HG02981 (cell line): ENCODE measurements around the gene PANK3.
A peak's percentile ranks its signal among the peaks of the same experiment; 100 is the strongest.

Experiments
- ATAC-seq: cut with Tn5 transposase; IDR thresholded peaks from one replicate; pipeline ENCODE4 v1.9.1; 2021; ENCODE audit warnings: mild to moderate bottlenecking, moderate library complexity; ENCODE audit not compliant: unreplicated experiment

Gene PANK3

DNA sequence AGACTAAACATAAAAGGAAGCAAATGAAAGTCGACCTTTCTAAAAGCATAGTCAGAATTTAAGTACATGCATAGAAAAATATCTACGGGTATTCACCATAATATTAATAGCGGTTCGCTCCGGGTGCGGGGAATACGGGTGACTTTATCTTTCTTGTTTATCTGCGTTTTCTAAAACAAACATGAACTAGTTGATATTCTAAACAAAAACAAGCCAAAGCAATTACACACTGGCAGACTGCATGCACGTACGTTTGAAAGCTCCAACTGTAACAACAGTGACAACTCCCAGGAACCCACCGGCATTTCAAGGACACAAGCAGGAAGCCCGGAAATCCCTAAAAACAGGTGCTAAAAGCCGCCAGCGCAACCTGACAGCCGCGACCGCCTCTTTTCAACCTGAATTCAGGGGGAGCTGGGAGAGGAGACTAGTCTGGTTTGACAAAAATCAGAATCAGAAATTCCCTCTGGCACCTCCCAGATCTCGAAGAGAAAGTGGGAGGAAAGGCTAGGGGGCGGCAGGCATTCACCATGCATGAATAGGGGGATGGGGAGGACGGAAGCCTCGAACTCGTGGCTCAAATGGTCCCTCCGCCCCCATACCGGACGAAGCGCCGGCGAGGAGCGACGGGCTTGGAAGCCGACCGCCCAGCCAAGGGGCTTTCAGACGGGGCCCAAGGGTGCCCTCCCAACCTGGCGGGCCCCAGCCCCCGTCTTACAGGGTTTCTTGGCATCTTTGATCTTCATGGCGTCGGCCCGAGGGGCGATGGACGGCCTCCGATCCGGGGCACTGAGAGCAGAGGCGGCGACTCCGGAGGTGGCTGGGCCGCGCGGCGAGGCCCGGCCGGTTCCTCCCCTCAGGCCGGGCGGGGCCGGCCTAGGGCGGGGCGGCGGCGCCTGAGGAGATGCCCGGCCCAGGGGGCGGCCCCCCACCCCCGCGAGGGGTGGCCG is at the start of gene PANK3:
Gene PANK3, minus strand, starts transcription at position 831 of the 950 bp plus-strand sequence. Its CDS starts 85 bp downstream, at position 746.
- ATAC-seq: peak; percentile 47

GRCh38 chr5:168624850-168625364 is 45.7 kb upstream of the PANK3 start:
- no peak for ATAC-seq

- no peak for ATAC-seq
These were observed 41.6 kb upstream of the PANK3 start for GRCh38 chr5:168620807-168621206.

DNA sequence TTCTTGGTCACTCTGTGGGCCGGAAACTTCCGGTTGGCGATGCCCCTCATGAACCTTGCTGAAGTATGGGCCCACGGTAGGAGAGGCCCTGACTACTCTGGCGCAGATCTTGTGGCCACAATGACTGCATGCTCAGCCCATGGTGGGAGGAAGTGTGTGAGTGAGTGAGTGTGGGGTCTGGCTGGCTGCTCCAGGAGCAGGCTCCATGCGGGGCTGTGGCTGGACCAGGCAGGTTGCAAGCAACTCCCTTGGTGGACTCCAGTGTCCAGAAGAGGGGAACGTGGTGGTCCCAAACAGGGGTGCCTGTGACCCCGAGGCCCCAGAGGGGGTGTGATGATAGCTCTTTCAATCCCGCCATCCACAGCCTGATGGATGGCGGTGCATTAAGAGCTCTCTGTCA is 35.5 kb upstream of the PANK3 start:
- no peak for ATAC-seq

- no peak for ATAC-seq
These were observed 34.8 kb upstream of the PANK3 start for GRCh38 chr5:168613996-168614395.

GRCh38 chr5:168613396-168613795 is 34.2 kb upstream of the PANK3 start:
- ATAC-seq: no peak

DNA sequence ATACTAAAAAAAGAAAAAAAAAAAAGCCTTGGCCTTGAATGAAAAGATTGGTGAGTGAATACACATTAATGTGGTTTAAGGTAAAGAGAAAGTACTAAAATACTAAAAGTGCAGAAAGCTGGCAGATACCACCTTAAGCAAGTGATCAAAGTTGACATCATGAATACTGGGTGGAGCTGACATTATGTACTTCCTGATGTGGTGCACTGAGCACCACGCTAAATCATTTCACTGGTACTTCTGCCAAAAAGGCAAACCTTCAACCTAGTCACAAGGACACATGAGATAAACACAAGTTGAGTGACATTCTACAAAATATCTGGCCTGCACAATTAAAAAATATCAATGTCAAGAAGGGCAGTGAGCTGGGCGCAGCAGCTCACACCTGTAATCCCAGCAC is 33.8 kb upstream of the PANK3 start:
- no peak for ATAC-seq

DNA sequence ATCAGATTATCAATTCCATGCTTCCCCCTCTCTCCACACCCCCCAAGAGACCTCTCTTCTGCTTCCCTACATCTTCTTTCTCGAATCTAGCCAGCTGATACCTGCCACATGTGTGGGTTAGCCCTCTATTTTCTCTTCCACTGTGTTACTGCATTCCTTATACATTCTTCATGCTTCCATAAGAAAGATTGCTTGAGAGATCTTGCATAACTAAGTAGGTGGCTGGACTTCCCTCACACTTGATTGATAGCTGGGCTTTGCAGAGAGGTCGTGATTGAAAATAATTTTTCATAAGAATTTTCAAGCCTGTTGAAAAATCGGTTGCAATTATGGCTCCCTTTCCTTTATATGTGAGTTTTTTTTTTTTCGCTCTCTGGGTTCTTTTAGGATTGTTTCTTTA is 33.0 kb upstream of the PANK3 start:
- ATAC-seq: no peak

- no peak for ATAC-seq
These were observed 32.0 kb upstream of the PANK3 start for GRCh38 chr5:168611165-168611564.

GRCh38 chr5:168609806-168610482 is 30.8 kb upstream of the PANK3 start:
- no peak for ATAC-seq

- no peak for ATAC-seq
These were observed 29.7 kb upstream of the PANK3 start for GRCh38 chr5:168608821-168609220.

- ATAC-seq: no peak
These were observed 29.2 kb upstream of the PANK3 start for GRCh38 chr5:168608386-168608785.

- ATAC-seq: peak; percentile 77
These were observed 28.8 kb upstream of the PANK3 start for GRCh38 chr5:168607946-168608345.

DNA sequence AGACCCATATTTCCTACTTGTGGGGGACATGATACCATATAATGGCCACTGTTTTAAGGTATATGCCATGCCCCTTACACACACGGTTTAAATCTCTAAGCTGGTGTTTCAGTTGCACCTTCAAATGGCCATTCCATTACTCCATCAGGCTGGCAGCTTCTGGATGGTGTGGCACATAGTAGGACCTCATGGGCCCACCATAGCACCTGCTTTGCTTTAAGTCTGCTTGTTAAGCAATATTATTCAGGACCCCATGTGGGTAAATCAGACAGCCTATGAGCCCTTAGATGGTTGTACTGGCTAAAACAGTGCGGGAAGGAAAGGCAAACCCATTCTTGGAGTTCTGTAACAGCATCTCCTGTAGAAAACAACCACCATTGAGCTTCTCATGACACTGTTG is 27.4 kb upstream of the PANK3 start:
- ATAC-seq: no peak

DNA sequence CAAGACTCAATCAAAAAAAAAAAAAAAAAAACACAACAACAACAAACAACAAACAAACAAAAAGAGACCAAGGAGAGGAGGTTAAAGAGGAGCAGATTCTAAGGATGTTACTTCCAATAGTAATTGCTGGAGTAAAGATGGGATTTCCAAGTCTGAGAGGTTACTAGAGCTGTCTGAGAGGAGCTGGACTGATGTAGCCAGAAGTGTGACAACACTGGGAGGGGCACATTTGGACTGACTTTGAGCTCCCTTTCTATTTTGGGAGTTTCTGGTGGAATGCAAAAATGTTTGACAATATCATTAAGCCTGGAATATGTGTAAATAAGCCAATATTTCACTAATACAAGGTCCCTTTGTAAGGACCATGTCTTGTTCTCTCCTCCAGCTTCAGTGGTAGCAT is 25.3 kb upstream of the PANK3 start:
- ATAC-seq: no peak

GRCh38 chr5:168603746-168604145 is 24.6 kb upstream of the PANK3 start:
- ATAC-seq: no peak

- no peak for ATAC-seq
These were observed 23.3 kb upstream of the PANK3 start for GRCh38 chr5:168602517-168602916.

DNA sequence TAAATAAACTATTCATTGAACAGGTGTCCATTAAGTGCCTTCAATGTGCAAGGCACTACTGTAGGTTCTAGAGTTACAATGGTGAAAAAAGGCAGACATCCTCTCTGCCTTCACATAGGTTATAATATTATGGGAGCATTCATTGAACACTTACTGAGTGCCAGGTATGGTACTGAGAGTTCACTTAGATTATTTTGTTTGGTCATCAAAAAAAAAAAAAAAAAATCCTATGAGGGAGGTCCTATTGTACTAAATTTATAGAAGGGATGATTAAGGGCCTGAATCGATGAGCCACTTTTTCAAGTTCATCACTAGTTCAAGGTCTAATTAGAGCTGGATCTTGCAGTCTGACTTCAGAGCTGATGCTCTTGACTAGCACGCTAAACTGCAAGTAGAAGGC is 22.8 kb upstream of the PANK3 start:
- ATAC-seq: no peak

GRCh38 chr5:168600409-168600808 is 21.2 kb upstream of the PANK3 start:
- ATAC-seq: no peak

DNA sequence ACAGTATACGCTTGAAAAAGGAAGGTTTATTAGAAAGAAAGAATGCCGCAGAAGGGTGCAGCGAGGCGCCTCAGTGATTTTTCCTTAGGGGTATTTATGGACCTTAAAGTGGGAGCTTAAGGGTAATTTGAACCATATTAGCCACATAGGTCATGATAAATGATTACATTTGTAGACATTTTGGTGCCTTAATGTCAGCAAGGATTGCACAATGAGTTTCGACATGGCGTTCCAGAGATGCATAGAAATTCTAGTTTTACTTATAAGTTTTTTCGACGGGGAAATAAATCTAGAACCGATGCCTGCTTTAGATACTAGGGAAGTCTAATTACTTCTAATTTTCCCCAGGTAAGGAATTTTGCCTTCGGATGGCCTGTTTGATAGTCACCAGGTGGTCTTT is 20.7 kb upstream of the PANK3 start:
- no peak for ATAC-seq

DNA sequence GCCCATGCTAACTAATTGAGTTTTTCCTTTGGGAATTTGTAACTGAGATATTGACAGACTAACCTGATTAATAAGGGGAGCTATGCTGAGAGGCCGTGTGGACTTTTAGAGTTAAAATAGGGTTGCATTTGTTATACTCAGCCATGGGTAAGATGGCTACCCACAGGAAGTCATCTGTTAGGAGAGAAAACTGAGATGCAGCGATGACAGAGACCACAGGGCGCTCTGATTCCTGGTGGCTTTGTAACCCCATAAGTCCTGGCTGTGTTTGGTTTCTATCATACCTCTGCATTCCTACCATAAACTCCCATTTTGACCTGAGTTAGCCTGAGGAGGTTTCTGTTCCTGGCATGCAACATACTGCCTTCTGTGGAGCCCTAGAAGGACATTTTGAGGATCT is 19.5 kb upstream of the PANK3 start:
- ATAC-seq: no peak

- ATAC-seq: no peak
These were observed 17.8 kb upstream of the PANK3 start for GRCh38 chr5:168596927-168597326.
